HG02798 (cell line): ENCODE results near the gene MSANTD3.
A peak's percentile ranks its signal among the peaks of the same experiment; 100 is the strongest.
"Not testable (repeated sequence)": the region's sequence is repeated elsewhere in the genome, so short reads cannot be mapped to it uniquely, and the experiment has no call there.

Experiments used
- ATAC-seq: cut with Tn5 transposase; IDR thresholded peaks from one replicate; pipeline ENCODE4 v1.9.1; 2021; ENCODE audit warnings: mild to moderate bottlenecking; ENCODE audit not compliant: unreplicated experiment, poor library complexity

MSANTD3 gene

DNA sequence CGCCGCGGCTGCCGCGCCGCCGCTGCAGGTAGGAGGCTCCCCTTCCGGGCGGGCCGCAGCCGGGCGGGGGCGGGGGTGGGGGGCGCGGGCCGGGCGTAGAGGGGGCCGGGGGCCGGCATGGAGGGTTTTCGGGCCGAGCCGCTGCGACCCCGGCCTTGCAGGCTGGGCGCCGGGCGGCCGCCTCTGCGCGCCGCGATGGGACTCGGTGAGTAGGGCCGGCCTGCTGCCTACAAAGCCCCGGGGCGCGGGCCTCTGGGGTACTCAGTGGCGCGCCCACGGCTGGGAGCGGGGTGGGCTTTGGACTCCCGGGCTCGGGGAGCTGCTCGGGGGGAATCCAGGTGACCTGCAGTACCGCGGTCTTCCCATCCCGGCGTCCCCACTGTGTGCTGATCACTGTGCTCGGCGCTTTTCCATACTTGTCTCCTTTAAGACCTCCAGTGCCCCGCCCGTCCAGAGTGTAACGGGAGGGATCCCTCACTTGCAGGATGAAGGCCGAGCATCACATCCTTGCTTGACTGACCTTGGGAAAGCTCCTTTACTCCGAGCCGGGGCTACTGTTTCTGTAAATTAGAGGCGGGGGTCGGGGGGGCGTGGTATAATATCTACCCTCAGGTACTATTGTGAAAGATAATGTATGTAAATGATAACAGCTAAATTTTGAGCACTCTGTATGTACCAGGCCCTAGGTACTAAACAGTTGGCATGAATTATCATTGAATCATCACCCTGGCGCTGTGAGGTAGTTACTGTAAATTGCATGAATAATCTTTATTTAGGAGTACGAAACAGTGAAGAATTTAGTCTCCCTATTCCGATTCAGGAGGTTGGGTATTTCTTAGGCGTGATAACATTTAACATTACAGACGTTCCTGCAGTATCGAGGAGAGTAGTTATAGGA, 672 bp downstream of the MSANTD3 start:
- ATAC-seq, result peak; percentile 62

- ATAC-seq, result no peak
Observed at GRCh38 chr9:100428871-100429654, 2.1 kb downstream of the MSANTD3 start.

DNA sequence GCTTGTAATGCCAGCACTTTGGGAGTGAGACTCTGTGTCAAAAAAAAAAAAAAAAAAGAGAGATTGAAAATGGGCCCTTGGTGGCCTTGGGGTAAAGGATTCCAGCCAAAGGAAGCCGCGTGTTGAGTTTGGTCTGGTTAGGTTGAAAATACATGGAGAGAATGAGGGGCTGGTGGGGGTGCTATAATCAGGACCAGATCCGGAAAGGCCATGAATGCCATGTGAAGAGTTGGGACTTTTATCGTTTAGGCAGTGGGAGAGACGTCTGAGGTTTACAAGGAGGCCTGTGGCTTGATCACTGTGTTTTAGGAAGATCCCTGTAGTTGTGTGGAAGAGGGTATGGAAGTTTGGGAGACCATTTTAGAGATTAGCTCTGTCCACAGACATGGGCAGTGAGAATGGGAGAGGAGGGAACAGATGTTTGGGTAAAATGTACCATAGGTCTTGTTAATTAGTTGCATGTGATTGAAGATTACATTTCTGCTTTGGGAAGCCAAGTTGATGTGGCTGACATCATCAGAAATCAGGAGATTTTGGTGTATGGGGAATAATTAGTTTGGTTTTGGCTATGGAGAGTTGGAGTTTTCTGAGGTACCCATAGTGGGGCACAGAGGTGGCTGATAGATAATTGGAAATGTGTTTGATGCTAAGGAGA, 3.5 kb downstream of the MSANTD3 start:
- ATAC-seq, result no peak

GRCh38 chr9:100431886-100432285, 4.9 kb downstream of the MSANTD3 start:
- ATAC-seq, result no peak

- ATAC-seq, result no peak
Observed at GRCh38 chr9:100432736-100433135, 5.8 kb downstream of the MSANTD3 start.

DNA sequence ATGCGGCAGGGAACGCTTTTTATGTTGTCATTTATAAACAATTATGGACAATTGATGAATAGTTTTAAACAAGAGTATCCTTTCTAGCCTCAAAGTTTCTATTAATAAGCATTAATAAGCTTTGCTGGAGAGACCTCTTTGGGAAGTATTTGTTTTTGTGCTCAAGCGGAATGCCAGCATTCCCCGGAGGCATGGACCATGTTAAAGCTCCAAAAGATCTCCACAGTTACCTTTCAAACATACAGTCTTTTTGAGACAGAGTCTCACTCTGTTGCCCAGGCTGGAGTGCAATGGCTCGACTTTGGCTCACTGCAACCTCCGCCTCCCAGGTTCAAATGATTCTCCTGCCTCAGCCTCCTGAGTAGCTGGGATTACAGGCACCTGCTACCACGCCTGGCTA, 9.6 kb downstream of the MSANTD3 start:
- no peak for ATAC-seq

- ATAC-seq, result peak; percentile 59
Observed at GRCh38 chr9:100437860-100438805, 11.2 kb downstream of the MSANTD3 start.

GRCh38 chr9:100440071-100440470, 13.1 kb downstream of the MSANTD3 start:
- ATAC-seq, result no peak

DNA sequence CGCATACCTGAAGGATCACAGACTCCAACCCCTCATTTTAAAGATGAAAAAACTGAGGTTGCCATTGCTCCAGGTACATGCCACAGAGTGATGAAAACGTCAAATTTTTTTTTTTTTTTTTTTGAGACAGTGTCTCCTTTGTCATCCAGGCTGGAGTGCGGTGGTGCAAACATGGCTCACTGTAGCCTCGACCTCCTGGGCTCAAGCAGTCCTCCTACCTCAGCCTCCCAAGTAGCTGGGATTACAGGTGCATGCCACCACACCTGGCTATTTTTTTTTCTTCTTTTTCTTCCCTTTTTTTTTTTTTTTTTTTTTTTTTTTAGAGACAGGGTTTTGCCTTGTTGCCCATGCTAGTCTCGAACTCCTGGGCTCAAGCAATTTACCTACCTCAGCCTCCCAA, 13.5 kb downstream of the MSANTD3 start:
- ATAC-seq, result not testable (repeated sequence)

DNA sequence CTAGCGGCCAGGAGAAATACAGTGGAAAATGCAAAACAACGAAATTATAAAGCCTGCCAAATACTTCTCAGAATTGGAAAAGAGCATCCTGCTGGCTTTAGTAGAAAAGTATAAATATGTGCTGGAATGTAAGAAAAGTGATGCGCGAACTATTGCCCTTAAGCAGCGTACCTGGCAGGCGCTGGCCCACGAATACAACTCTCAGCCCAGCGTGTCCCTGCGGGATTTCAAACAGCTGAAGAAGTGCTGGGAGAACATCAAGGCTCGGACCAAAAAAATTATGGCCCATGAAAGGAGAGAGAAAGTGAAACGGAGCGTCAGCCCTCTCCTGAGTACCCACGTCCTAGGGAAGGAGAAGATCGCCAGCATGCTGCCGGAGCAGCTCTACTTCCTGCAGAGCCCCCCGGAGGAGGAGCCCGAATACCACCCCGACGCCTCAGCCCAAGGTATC, 15.0 kb downstream of the MSANTD3 start:
- ATAC-seq, result no peak

GRCh38 chr9:100443781-100444768, 17.1 kb downstream of the MSANTD3 start:
- no peak for ATAC-seq

DNA sequence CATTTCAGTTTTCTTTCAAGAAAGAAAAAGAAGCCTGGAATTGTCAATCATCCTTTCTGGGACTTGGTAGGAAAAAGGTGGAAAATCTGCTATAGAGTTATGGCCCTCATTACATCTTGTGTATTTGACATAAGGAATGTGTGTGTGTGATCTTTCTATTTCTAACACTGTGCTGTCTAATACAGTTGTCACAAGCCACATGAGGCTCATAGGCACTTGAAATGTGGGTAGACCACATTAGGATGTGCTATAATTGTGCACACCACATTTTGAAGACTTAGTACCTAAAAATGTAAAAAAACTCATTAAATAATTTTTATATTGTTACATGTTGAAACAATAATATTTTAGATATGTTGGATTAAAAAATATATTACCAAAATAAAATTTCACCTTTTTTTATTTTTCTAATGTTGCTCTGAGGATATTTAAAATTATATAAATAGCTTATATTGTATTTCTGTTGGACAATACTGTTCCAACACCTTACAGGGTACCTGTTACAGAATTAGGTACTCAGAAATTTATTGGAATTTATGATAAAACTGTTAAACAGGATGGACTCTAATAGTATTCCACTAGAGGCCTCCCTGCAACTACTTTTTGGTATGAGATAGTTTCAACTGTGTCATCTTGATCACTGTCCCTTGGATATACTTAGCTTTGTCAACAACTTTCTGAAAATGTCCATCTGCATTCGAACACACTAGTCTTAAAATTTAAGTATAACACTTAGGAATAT, 18.4 kb downstream of the MSANTD3 start:
- ATAC-seq, result no peak

DNA sequence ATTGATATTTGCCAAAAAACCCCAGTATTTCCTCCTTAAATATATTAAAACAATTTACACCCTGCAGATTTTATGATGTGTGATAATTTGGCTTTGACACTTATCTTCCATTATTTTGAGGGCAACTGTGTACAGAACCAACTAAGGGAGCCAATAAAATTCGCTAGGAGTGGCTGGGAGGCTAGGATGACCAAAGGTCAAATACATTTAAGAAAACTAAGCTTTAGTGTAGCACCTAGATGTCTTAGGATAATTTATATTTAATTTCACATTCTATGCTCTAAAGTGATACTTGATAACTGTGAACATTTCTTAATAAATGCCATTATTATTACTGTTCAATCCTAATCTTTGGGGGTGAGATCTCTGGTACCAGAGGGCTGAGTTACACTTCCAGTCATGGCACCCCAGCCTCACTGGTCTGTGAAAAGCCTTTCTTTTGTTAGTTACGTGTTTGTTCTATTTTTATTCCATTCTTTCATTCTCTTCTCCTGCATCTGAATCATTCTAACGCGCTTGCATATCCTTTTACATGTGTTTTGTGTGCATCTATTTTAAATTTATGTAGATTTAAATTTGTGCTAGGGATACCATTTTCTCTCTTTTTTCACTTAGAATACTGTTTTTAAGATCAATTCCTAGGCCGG, 19.1 kb downstream of the MSANTD3 start:
- no peak for ATAC-seq

- no peak for ATAC-seq
Observed at GRCh38 chr9:100447041-100447440, 20.1 kb downstream of the MSANTD3 start.

- ATAC-seq, result peak; percentile 32
Observed at GRCh38 chr9:100448266-100448665, 21.3 kb downstream of the MSANTD3 start.

DNA sequence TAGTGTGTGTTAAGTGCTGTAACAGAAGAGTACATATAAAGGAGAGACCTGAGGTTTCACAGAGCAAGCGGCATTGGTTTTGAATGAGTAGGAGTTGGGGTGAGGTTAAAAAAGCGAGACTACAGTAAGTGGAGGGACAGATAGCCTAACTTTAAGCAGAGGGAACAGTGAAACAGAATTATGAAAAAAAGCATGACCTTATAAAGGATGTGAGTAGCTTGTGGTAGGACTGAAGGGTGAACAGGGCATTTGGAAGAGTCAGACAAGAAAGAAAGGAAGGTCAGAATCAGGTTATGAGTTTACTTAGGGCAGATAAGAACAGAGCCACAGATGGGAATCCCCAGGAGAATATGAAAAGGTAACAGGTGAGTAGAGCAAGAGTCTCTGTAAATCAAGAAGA, 22.5 kb downstream of the MSANTD3 start:
- peak; percentile 70 for ATAC-seq

- ATAC-seq, result no peak
Observed at GRCh38 chr9:100452894-100453293, 26.0 kb downstream of the MSANTD3 start.
